B cell (primary cell): ENCODE measurements around the gene ODF2L. TPM values are rescaled to one million over a fixed set of nuclear protein-coding genes. Genes with fewer than 3 reads are reported as not detected.

Source experiments
- ATAC-seq: fragments of 200-7000 bp; cut with Tn5 transposase; one replicate; pipeline ENCODE4 v1.10.0; 2021; ENCODE audit warnings: low read depth, mild to moderate bottlenecking, moderate number of reproducible peaks, moderate library complexity
- CTCF ChIA-PET: fragments of 350-600 bp; sonication (Branson Sonifier 250); formaldehyde crosslinking; loops from one replicate; lab custom pipeline; 2021; ENCODE audit warnings: antibody characterized with exemption, inconsistent platforms; lab: Charles Lee
- POLR2A ChIA-PET: fragments of 350-600 bp; sonication (Branson Sonifier 250); formaldehyde crosslinking; loops from one replicate; lab custom pipeline; 2021; ENCODE audit warnings: antibody characterized with exemption; lab: Charles Lee
- DNase-seq: peaks from one replicate; pipeline ENCODE4 v3.0.0; 2013
- H2AFZ ChIP-seq: 2 replicates; pipeline ENCODE4 v1.6.1; 2012; ENCODE audit warnings: mild to moderate bottlenecking, low read depth, low read length; ENCODE audit not compliant: insufficient read depth, poor library complexity, severe bottlenecking
- H3K27ac ChIP-seq, 2 donors: 1 replicate in 1 of 2; 2 replicates in 1 of 2; pipeline ENCODE4 v1.5.1; 2012 to 2013; ENCODE audit warnings: low read length in 2 of 2, mild to moderate bottlenecking in 2 of 2, moderate library complexity in 1 of 2
- H3K27me3 ChIP-seq, 4 experiments: fragments of 200-600 bp in 1 of 4; sonication (generic) in 1 of 4; replicated peaks in 1 of 4; 1 replicate in 2 of 4; 2 replicates in 2 of 4; pipeline versions ENCODE4 v1.6.1 to v1.7.0; 2013 to 2016; ENCODE audit warnings: low read length in 3 of 4, mild to moderate bottlenecking in 2 of 4, mixed read lengths in 1 of 4, moderate library complexity in 1 of 4; ENCODE audit not compliant: insufficient read depth in 4 of 4, control insufficient read depth in 3 of 4; ENCODE audit errors: control extremely low read depth in 1 of 4
- H3K36me3 ChIP-seq, 2 experiments: replicated peaks in 1 of 2; 1 replicate in 1 of 2; 2 replicates in 1 of 2; pipeline versions ENCODE4 v1.6.1 to v1.7.1; 2013; ENCODE audit warnings: low read length in 1 of 2; ENCODE audit not compliant: insufficient read depth in 2 of 2, control insufficient read depth in 1 of 2; ENCODE audit errors: control extremely low read depth in 1 of 2, extremely low read depth in 1 of 2
- H3K4me1 ChIP-seq, 2 donors: fragments of 200-600 bp in 1 of 2; sonication (generic) in 1 of 2; 1 replicate in 1 of 2; 2 replicates in 1 of 2; pipeline versions ENCODE4 v1.5.1 to v1.6.1; 2013 to 2017; ENCODE audit warnings: low read length in 2 of 2; ENCODE audit not compliant: control insufficient read depth in 2 of 2, insufficient read depth in 2 of 2
- H3K4me2 ChIP-seq: replicated peaks from 2 replicates; pipeline ENCODE3; 2012; ENCODE audit warnings: mild to moderate bottlenecking, low read depth, low read length; ENCODE audit not compliant: poor library complexity, severe bottlenecking
- H3K4me3 ChIP-seq, 5 experiments: fragments of 200-600 bp in 1 of 5; sonication (generic) in 1 of 5; 1 replicate in 3 of 5; 2 replicates in 2 of 5; pipeline versions ENCODE4 v1.5.1 to v1.7.0; 2011 to 2016; ENCODE audit warnings: low read length in 4 of 5, mild to moderate bottlenecking in 4 of 5, low read depth in 2 of 5, control low read depth in 1 of 5, moderate library complexity in 1 of 5; ENCODE audit not compliant: insufficient read depth in 1 of 5; ENCODE audit errors: control extremely low read depth in 1 of 5, extremely low read depth in 1 of 5
- H3K79me2 ChIP-seq: fragments of 200-600 bp; sonication (generic); one replicate; pipeline ENCODE4 v1.6.0; 2016; ENCODE audit warnings: low read length; ENCODE audit not compliant: control insufficient read depth, insufficient read depth
- H3K9ac ChIP-seq: fragments of 200-600 bp; sonication (generic); 2 replicates; pipeline ENCODE4 v1.6.1; 2017; ENCODE audit warnings: mild to moderate bottlenecking, low read length, moderate library complexity
- H3K9me3 ChIP-seq, 3 donors: one replicate each; pipeline versions ENCODE4 v1.6.1 to v1.7.1; 2013; ENCODE audit warnings: low read length in 2 of 3; ENCODE audit not compliant: control insufficient read depth in 2 of 3, insufficient read depth in 1 of 3; ENCODE audit errors: control extremely low read depth in 1 of 3
- H4K20me1 ChIP-seq: 2 replicates; pipeline ENCODE4 v1.6.0; 2012; ENCODE audit warnings: mild to moderate bottlenecking, low read length; ENCODE audit not compliant: insufficient read depth, control insufficient read depth, poor library complexity, severe bottlenecking
- H3K27ac Mint-ChIP-seq: one replicate; pipeline ENCODE4 v1.8.0; 2021; ENCODE audit warnings: mixed read lengths
- H3K27me3 Mint-ChIP-seq: one replicate; pipeline ENCODE4 v1.8.0; 2021; ENCODE audit warnings: mixed read lengths
- H3K4me1 Mint-ChIP-seq: one replicate; pipeline ENCODE4 v1.8.0; 2021; ENCODE audit warnings: mixed read lengths
- H3K4me3 Mint-ChIP-seq: one replicate; pipeline ENCODE4 v1.8.0; 2021; ENCODE audit warnings: mixed read lengths
- H3K9me3 Mint-ChIP-seq: one replicate; pipeline ENCODE4 v1.8.0; 2022; ENCODE audit warnings: mixed read lengths; ENCODE audit not compliant: insufficient read depth
- CTCF ChIP-seq: fragments of 200-600 bp; IDR thresholded peaks from one replicate; pipeline ENCODE4 v1.8.0; 2022; ENCODE audit warnings: antibody characterized with exemption, mild to moderate bottlenecking
- EZH2 ChIP-seq: IDR thresholded peaks from 2 replicates; pipeline ENCODE4 v1.6.1; 2012; ENCODE audit warnings: borderline replicate concordance, low read depth, mild to moderate bottlenecking, moderate library complexity, low read length; ENCODE audit not compliant: insufficient read depth, poor library complexity, severe bottlenecking
- WGBS: methylation state at CpG from one replicate; pipeline ENCODE4 v1.1.5; 2013; ENCODE audit warnings: missing lambda C conversion rate; ENCODE audit not compliant: insufficient coverage; 5-methylcytosine and 5-hydroxymethylcytosine counted together
- intact Hi-C: fragments of 100-400 bp; cut with micrococcal nuclease; formaldehyde crosslinking; loops from one replicate; pipeline ENCODE4 v1.10.0; 2022
- polyA plus RNA-seq: library from polyadenylated mRNA; depleted of rRNA; stranded (reverse); fragments of >200 nt; gene quantifications from 2 replicates; pipeline ENCODE4 v1.2.3, GENCODE V29; 2012
- total RNA-seq, 2 donors: library from RNA; stranded (reverse); fragments of 120-200 nt in 1 of 2; gene quantifications; 1 replicate in 1 of 2; 2 replicates in 1 of 2; pipeline versions ENCODE4 v1.2.3 to v1.2.4, GENCODE V29; 2013 to 2022

Gene ODF2L
- total and polyA plus RNA-seq, 2 donors (not counting 1 experiment from before 2014, with no cell fraction given), result 13.0 to 61.3 TPM

GRCh38 chr1:86396498-86396890, 371 bp upstream of the ODF2L start:
- Histone ChIP-seq H4K20me1 (no peaks in the 10 kb centered on the region), H3K4me1 (peaks cover 12 to 15% of the 10 kb centered on the region in 2 donors), H3K27ac (peak overlapping the region; percentile 82 to 90), H3K9ac (peak overlapping the region; percentile 89), H3K9me3 (peaks cover 0 to 1% (median 0%) of the 10 kb centered on the region in 3 donors), H3K36me3 (no peaks in the 10 kb centered on the region), H3K4me2 (peak overlapping the region; percentile 82), H2AFZ (peak overlapping the region; percentile 96), H3K79me2 (peaks cover 13% of the 10 kb centered on the region), H3K27me3 (no peaks in the 10 kb centered on the region), H3K4me3 (peak overlapping the region; percentile 83 to 98 (median 87))
- intact Hi-C loops, result loop anchor here (1.0 to 10.0 kb wide), 7 partner anchors 16 to 941 kb away; partner anchors contain the start of genes HS2ST1, SELENOF and SH3GLB1
- ATAC-seq (peak; percentile 6), DNase-seq (no peak)
- Mint-ChIP-seq H3K4me3 (peak overlapping the region; percentile 99), H3K27me3 (no peaks in the 10 kb centered on the region), H3K9me3 (no peaks in the 10 kb centered on the region), H3K27ac (peak overlapping the region; percentile 97), H3K4me1 (peaks cover 30% of the 10 kb centered on the region)
- WGBS, result 0% methylated on average over 5 of the region's 9 CpGs
- TF ChIP-seq CTCF (no peak), EZH2 (no peak)
- ChIA-PET POLR2A (interaction anchor here (1.3 to 2.0 kb wide), 2 partner anchors 9 to 308 kb away, joined by 3 to 12 read pairs; partner anchors contain the start of gene SH3GLB1), CTCF (interaction anchor here (0.6 to 1.9 kb wide), 6 partner anchors 16 to 308 kb away, joined by 3 to 13 read pairs (median 6); partner anchors contain the start of gene SH3GLB1)

- H3K27ac ChIP-seq, result peak overlapping the region in 1 of 2 donors; percentile 59
- no peaks in the 10 kb centered on the region for H3K36me3 ChIP-seq
- Mint-ChIP-seq H3K4me1 (peaks cover 48% of the 10 kb centered on the region), H3K27me3 (no peaks in the 10 kb centered on the region), H3K9me3 (peaks cover 3% of the 10 kb centered on the region), H3K4me3 (peak overlapping the region; percentile 32), H3K27ac (peak overlapping the region; percentile 12)
- H3K4me2 ChIP-seq, result no peak overlapping the region
- H3K27me3 ChIP-seq, result no peaks in the 10 kb centered on the region
- H3K4me3 ChIP-seq, result no peak overlapping the region
- H3K9me3 ChIP-seq, result peaks cover 0 to 1% (median 0%) of the 10 kb centered on the region in 3 donors
- no peaks in the 10 kb centered on the region for H4K20me1 ChIP-seq
- intact Hi-C loops, result loop anchor here (10.0 kb wide), 1 partner anchor 660 kb away; no protein-coding TSS in a partner anchor
- peaks cover 31% of the 10 kb centered on the region for H3K79me2 ChIP-seq
- H3K9ac ChIP-seq, result no peak overlapping the region
- no CpG with 5 or more reads among the region's 2 CpGs for WGBS
- TF ChIP-seq CTCF (no peak), EZH2 (no peak)
- no peak for DNase-seq
- ChIA-PET POLR2A (interaction anchor here (1.3 kb wide), 1 partner anchor 310 kb away, joined by 3 read pairs; the partner anchor contains the start of gene SH3GLB1), CTCF (interaction anchor here (1.2 to 3.0 kb wide), 2 partner anchors 14 to 292 kb away, joined by 3 to 17 read pairs; no protein-coding TSS in a partner anchor)
- no peak overlapping the region for H2AFZ ChIP-seq
- no peak for ATAC-seq
- peaks cover 15 to 18% of the 10 kb centered on the region in 2 donors for H3K4me1 ChIP-seq
Measured at GRCh38 chr1:86394416-86394815, 1.7 kb downstream of the ODF2L start.
